PC-9 (cell line): Measurements from ENCODE around the gene PDE11A. TPM values are rescaled to one million over a fixed set of nuclear protein-coding genes. Genes with fewer than 3 reads are reported as not detected.

Source experiments
- BruUV-seq: library from RNA; stranded (reverse); fragments of 400-500 nt; replicated peaks from 2 replicates; lab custom pipeline; 2021; lab: Mats Ljungman, UMichigan
- CTCF ChIA-PET: fragments of 300-600 bp; sonication (Branson Sonifier 250); formaldehyde crosslinking; loops from one replicate; lab custom pipeline; 2022; ENCODE audit warnings: antibody characterized with exemption; lab: Charles Lee
- POLR2A ChIA-PET: fragments of 300-600 bp; sonication (Branson Sonifier 250); formaldehyde crosslinking; loops from one replicate; lab custom pipeline; 2022; ENCODE audit warnings: antibody characterized with exemption; ENCODE audit not compliant: unreplicated experiment; lab: Charles Lee
- DNase-seq, 2 experiments: peaks; one replicate each; pipeline versions ENCODE4 v3.0.0 to v3.0.0-alpha.2; 2015 to 2022; ENCODE audit warnings: mixed read lengths in 1 of 2
- H2AFZ ChIP-seq: fragments of 200-600 bp; sonication (generic); 2 replicates; pipeline ENCODE4 v1.8.1; 2017; ENCODE audit warnings: antibody characterized with exemption
- H3F3A ChIP-seq: fragments of 200-600 bp; sonication (generic); 2 replicates; pipeline ENCODE4 v1.8.1; 2017; ENCODE audit warnings: antibody characterized with exemption, mild to moderate bottlenecking, low read depth; ENCODE audit not compliant: insufficient read depth
- H3K27ac ChIP-seq: fragments of 200-600 bp; sonication (generic); 2 replicates; pipeline ENCODE4 v1.6.1; 2016; ENCODE audit warnings: mixed run types
- H3K27me3 ChIP-seq: fragments of 200-600 bp; sonication (generic); 2 replicates; pipeline ENCODE4 v1.6.1; 2016; ENCODE audit warnings: low read depth, mixed run types; ENCODE audit not compliant: insufficient read depth
- H3K36me3 ChIP-seq: fragments of 200-600 bp; sonication (generic); 2 replicates; pipeline ENCODE4 v1.6.1; 2016; ENCODE audit warnings: low read depth, mixed run types
- H3K4me1 ChIP-seq: fragments of 200-600 bp; sonication (generic); replicated peaks from 2 replicates; pipeline ENCODE4 v1.6.1; 2016; ENCODE audit warnings: mixed run types; ENCODE audit not compliant: insufficient read depth
- H3K4me2 ChIP-seq: fragments of 200-600 bp; sonication (generic); 2 replicates; pipeline ENCODE4 v1.6.1; 2017; ENCODE audit warnings: mixed run types
- H3K4me3 ChIP-seq: fragments of 200-600 bp; sonication (generic); 2 replicates; pipeline ENCODE4 v1.6.1; 2016; ENCODE audit warnings: mixed run types
- H3K79me2 ChIP-seq: fragments of 200-600 bp; sonication (generic); 2 replicates; pipeline ENCODE4 v1.6.1; 2017; ENCODE audit warnings: low read depth, mixed run types
- H3K9me2 ChIP-seq: fragments of 200-600 bp; sonication (generic); 2 replicates; pipeline ENCODE4 v1.8.1; 2017; ENCODE audit warnings: mild to moderate bottlenecking; ENCODE audit not compliant: insufficient read depth
- H3K9me3 ChIP-seq: fragments of 200-600 bp; sonication (generic); 2 replicates; pipeline ENCODE4 v1.8.1; 2016; ENCODE audit warnings: low read depth; ENCODE audit not compliant: insufficient read depth
- H4K20me1 ChIP-seq: fragments of 200-600 bp; sonication (generic); 2 replicates; pipeline ENCODE4 v1.8.1; 2017; ENCODE audit not compliant: insufficient read depth
- CTCF ChIP-seq: fragments of 200-600 bp; sonication (generic); conservative IDR thresholded peaks from 2 replicates; pipeline ENCODE4 v1.6.1; 2017; ENCODE audit warnings: mixed run types, antibody characterized with exemption, mild to moderate bottlenecking, moderate library complexity
- EZH2 ChIP-seq: fragments of 200-600 bp; sonication (generic); IDR thresholded peaks from 2 replicates; pipeline ENCODE4 v1.8.0; 2017; ENCODE audit warnings: antibody characterized with exemption, low read depth
- intact Hi-C: fragments of 100-400 bp; cut with micrococcal nuclease; formaldehyde crosslinking; loops from one replicate; pipeline ENCODE4 v1.10.0; 2022; ENCODE audit not compliant: unreplicated experiment
- total RNA-seq: library from RNA; stranded (reverse); gene quantifications from 2 replicates; pipeline ENCODE4 v1.2.3, GENCODE V29; 2021

The PDE11A gene
- total RNA-seq, 1 experiment from 2014 or later, result 1.4 TPM

DNA sequence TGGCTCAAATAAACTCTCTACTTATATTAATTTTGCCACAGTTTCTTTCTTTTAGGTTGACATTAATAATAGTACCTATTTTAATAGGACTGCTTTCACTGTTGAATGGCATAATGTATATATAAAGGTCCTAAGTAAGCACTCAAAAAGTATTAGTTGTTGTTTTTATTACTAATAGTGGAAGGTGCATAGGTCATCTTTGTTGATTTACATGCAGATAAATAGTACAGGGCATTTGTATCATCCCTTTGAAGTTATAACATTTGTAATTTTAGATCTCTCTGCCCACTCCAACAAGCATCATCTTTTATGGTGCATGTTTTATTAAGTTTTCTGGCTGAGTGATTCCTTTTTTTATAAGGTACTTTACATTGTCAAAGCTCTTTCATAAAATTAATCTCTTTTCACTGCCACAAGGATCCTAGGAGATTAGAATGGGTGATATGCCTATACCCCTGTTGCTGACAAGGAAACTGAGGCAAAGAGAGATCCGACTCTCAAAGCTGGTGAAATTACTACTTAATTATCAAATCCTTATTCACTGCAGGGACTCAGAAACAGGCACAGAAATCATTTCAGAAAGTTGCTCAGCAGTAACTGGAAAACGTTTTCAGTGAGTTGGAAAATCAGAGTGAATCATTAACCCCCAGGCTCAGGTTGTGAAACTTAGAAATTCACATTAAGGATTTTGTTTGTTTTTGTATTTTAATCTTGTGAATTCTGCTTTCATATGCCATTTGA, 380.4 kb downstream of the PDE11A start:
- H3K9me2 ChIP-seq, result no peaks in the 10 kb centered on the region
- H3K27ac ChIP-seq, result peak overlapping the region; percentile 4
- H4K20me1 ChIP-seq, result no peaks in the 10 kb centered on the region
- no peak overlapping the region for H2AFZ ChIP-seq
- DNase-seq, result peak in 1 of 2 experiments; percentile 46
- peaks cover 13% of the 10 kb centered on the region for H3K4me1 ChIP-seq
- CTCF ChIA-PET, result no interaction called here
- no peaks in the 10 kb centered on the region for H3K27me3 ChIP-seq
- H3K4me2 ChIP-seq, result peak overlapping the region; percentile 12
- H3K79me2 ChIP-seq, result no peaks in the 10 kb centered on the region
- H3K9me3 ChIP-seq, result no peaks in the 10 kb centered on the region
- intact Hi-C loops, result no loop called here
- peaks cover 6% of the 10 kb centered on the region; the same call in 1 of the 2 replicates for H3F3A ChIP-seq
- no peak overlapping the region for H3K4me3 ChIP-seq
- POLR2A ChIA-PET, result interaction anchor here (0.6 kb wide), 1 partner anchor 140 kb away, joined by 5 read pairs; no protein-coding TSS in a partner anchor
- no TSS peak for BruUV-seq
- H3K36me3 ChIP-seq, result no peaks in the 10 kb centered on the region
- TF ChIP-seq EZH2 (no peak), CTCF (no peak)

DNA sequence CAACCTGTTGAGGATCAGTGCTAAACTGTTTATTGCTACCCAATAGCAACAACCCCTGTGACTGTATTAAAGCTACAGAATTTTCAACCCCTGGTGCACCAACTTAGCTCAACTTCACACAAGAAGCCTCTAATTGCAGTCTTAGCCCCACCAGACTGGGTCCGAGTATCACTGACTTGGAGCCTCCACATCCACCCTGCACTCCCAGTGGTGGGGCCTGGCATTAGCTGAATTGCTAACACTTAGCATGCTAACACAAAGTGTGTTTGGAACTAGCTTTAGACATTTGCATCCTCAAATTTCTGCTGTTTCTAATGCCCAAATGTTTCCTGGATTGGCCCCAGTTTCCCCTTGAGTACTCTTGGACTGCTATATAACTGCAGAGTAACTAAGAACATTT, 381.4 kb downstream of the PDE11A start:
- Histone ChIP-seq H3K36me3 (no peaks in the 10 kb centered on the region), H3K4me1 (peaks cover 13% of the 10 kb centered on the region), H3K79me2 (no peaks in the 10 kb centered on the region), H3F3A (peaks cover 6% of the 10 kb centered on the region; the same call in 1 of the 2 replicates), H3K9me2 (no peaks in the 10 kb centered on the region), H3K4me3 (no peak overlapping the region), H2AFZ (no peak overlapping the region), H3K4me2 (no peak overlapping the region), H3K9me3 (no peaks in the 10 kb centered on the region), H3K27me3 (no peaks in the 10 kb centered on the region), H4K20me1 (no peaks in the 10 kb centered on the region), H3K27ac (no peak overlapping the region)
- no TSS peak for BruUV-seq
- TF ChIP-seq EZH2, result no peak
- no peak for TF ChIP-seq CTCF
- DNase-seq, result no peak
- intact Hi-C loops, result no loop called here
- CTCF ChIA-PET, result no interaction called here
- POLR2A ChIA-PET, result no interaction called here

- peaks cover 6% of the 10 kb centered on the region; the same call in 1 of the 2 replicates for H3F3A ChIP-seq
- BruUV-seq, result no TSS peak
- POLR2A ChIA-PET, result no interaction called here
- no peaks in the 10 kb centered on the region for H4K20me1 ChIP-seq
- no peak for TF ChIP-seq EZH2
- H3K4me2 ChIP-seq, result no peak overlapping the region
- H3K27me3 ChIP-seq, result no peaks in the 10 kb centered on the region
- CTCF ChIA-PET, result no interaction called here
- H3K36me3 ChIP-seq, result no peaks in the 10 kb centered on the region
- peaks cover 13% of the 10 kb centered on the region for H3K4me1 ChIP-seq
- H2AFZ ChIP-seq, result no peak overlapping the region
- no peaks in the 10 kb centered on the region for H3K9me2 ChIP-seq
- H3K9me3 ChIP-seq, result no peaks in the 10 kb centered on the region
- H3K79me2 ChIP-seq, result no peaks in the 10 kb centered on the region
- intact Hi-C loops, result no loop called here
- H3K27ac ChIP-seq, result no peak overlapping the region
- H3K4me3 ChIP-seq, result no peak overlapping the region
- DNase-seq, result no peak
Measured at GRCh38 chr2:177689623-177690022, 383.0 kb downstream of the PDE11A start.
